Measurements from ENCODE around the gene CLIP2.
"Not testable (repeated sequence)": the region's sequence is repeated elsewhere in the genome, so short reads cannot be mapped to it uniquely, and the experiment has no call there.

CLIP2 gene

GRCh38 chr7:74289018-74289658 is at the start of gene CLIP2:
CLIP2 (plus strand) TSS chr7:74289407; CDS start chr7:74317547, 28,140 bp downstream.
- no peak for TF ChIP-seq CTCF (IDR thresholded peaks at IDR 0.05; ENCODE audit: borderline replicate concordance, insufficient read depth, low read depth, low read length)

GRCh38 chr7:74240482-74240881 is 48.7 kb upstream of the CLIP2 start:
- no peak for TF ChIP-seq CTCF (IDR thresholded peaks at IDR 0.05; ENCODE audit: borderline replicate concordance, insufficient read depth, low read depth, low read length)
- H3K4me3 ChIP-seq (ENCODE audit: low read depth, low read length): no peak overlapping the region

More at GRCh38 chr7:74289018-74289658, at the start of gene CLIP2:
- H3K4me3 ChIP-seq (ENCODE audit: low read depth, low read length): peak within 1 kb of the TSS; percentile 91

GRCh38 chr7:74242122-74242443 is 47.1 kb upstream of the CLIP2 start:
- no peak overlapping the region for H3K4me3 ChIP-seq (ENCODE audit: low read depth, low read length)

GRCh38 chr7:74246497-74246896 is 42.7 kb upstream of the CLIP2 start:
- TF ChIP-seq CTCF (IDR thresholded peaks at IDR 0.05; ENCODE audit: borderline replicate concordance, insufficient read depth, low read depth, low read length): no peak
- no peak overlapping the region for H3K4me3 ChIP-seq (ENCODE audit: low read depth, low read length)

More at GRCh38 chr7:74242122-74242443, 47.1 kb upstream of the CLIP2 start:
- no peak for TF ChIP-seq CTCF (IDR thresholded peaks at IDR 0.05; ENCODE audit: borderline replicate concordance, insufficient read depth, low read depth, low read length)

- no peak for TF ChIP-seq CTCF (IDR thresholded peaks at IDR 0.05; ENCODE audit: borderline replicate concordance, insufficient read depth, low read depth, low read length)
- no peak overlapping the region for H3K4me3 ChIP-seq (ENCODE audit: low read depth, low read length)
These were observed 41.1 kb upstream of the CLIP2 start for GRCh38 chr7:74248156-74248555.

GRCh38 chr7:74249058-74249457 is 40.1 kb upstream of the CLIP2 start:
- not testable (repeated sequence) for H3K4me3 ChIP-seq (ENCODE audit: low read depth, low read length)

- peak overlapping the region; percentile 94 for H3K4me3 ChIP-seq (ENCODE audit: low read depth, low read length)
- TF ChIP-seq CTCF (IDR thresholded peaks at IDR 0.05; ENCODE audit: borderline replicate concordance, insufficient read depth, low read depth, low read length): no peak
These were observed 36.3 kb upstream of the CLIP2 start for GRCh38 chr7:74252893-74253292.
